Liver (tissue), 3 donors: ENCODE measurements around the gene PDP2.

Source experiments
- ATF3 ChIP-seq: IDR thresholded peaks from 2 replicates; pipeline ENCODE4 v1.6.1; 2016; ENCODE audit warnings: antibody characterized with exemption
- CTCF ChIP-seq: fragments of 150-350 bp; IDR thresholded peaks from 2 replicates; pipeline ENCODE4 v1.5.1; 2017; ENCODE audit warnings: improper control_type of control experiment, low read depth, low read length; ENCODE audit not compliant: missing input control
- EGR1 ChIP-seq, 2 donors: IDR thresholded peaks; 2 replicates each; pipeline ENCODE4 v1.6.1; 2016 to 2018; ENCODE audit warnings: antibody characterized with exemption in 2 of 2, low read depth in 2 of 2
- GABPA ChIP-seq, 2 donors: IDR thresholded peaks in 1 of 2; conservative IDR thresholded peaks in 1 of 2; 2 replicates each; pipeline ENCODE4 v1.6.1; 2016; ENCODE audit warnings: antibody characterized with exemption in 2 of 2, mild to moderate bottlenecking in 1 of 2, moderate library complexity in 1 of 2
- HNF4G ChIP-seq: IDR thresholded peaks from 2 replicates; pipeline ENCODE4 v1.6.1; 2016; ENCODE audit warnings: antibody characterized with exemption
- MAX ChIP-seq: IDR thresholded peaks from 2 replicates; pipeline ENCODE4 v1.6.1; 2016; ENCODE audit warnings: antibody characterized with exemption
- RAD21 ChIP-seq, 2 donors: IDR thresholded peaks; 2 replicates each; pipeline ENCODE4 v1.6.1; 2016; ENCODE audit warnings: antibody characterized with exemption in 2 of 2, mild to moderate bottlenecking in 2 of 2
- REST ChIP-seq: IDR thresholded peaks from 2 replicates; pipeline ENCODE4 v1.6.1; 2016; ENCODE audit warnings: antibody characterized with exemption, mild to moderate bottlenecking
- RXRA ChIP-seq, 2 donors: IDR thresholded peaks; 2 replicates each; pipeline ENCODE4 v1.6.1; 2017 to 2018; ENCODE audit warnings: antibody characterized with exemption in 2 of 2, mild to moderate bottlenecking in 1 of 2
- SP1 ChIP-seq: IDR thresholded peaks from 2 replicates; pipeline ENCODE4 v1.6.1; 2018; ENCODE audit warnings: antibody characterized with exemption, mild to moderate bottlenecking
- TAF1 ChIP-seq: conservative IDR thresholded peaks from 2 replicates; pipeline ENCODE4 v1.6.1; 2016; ENCODE audit warnings: antibody characterized with exemption, mild to moderate bottlenecking
- YY1 ChIP-seq: IDR thresholded peaks from 2 replicates; pipeline ENCODE4 v1.6.1; 2016; ENCODE audit warnings: antibody characterized with exemption, mild to moderate bottlenecking
- donor health status: healthy.
- donor health status: healthy.

- TF ChIP-seq SP1, result no peak
- TF ChIP-seq CTCF, result no peak
- no peak for TF ChIP-seq RAD21 (IDR thresholded peaks at IDR 0.05)
- no peak for TF ChIP-seq RXRA (IDR thresholded peaks at IDR 0.05)
- no peak for TF ChIP-seq EGR1 (IDR thresholded peaks at IDR 0.05; ENCODE audit: low read depth in 2 of 2)
- no peak for TF ChIP-seq GABPA (IDR thresholded peaks at IDR 0.05 in 1 of 2, conservative IDR thresholded peaks at IDR 0.05 in 1 of 2)
- no peak for TF ChIP-seq ATF3
- TF ChIP-seq TAF1, result no peak
- TF ChIP-seq YY1, result no peak
- no peak for TF ChIP-seq HNF4G
- no peak for TF ChIP-seq REST
- TF ChIP-seq MAX, result no peak
These were observed 39.9 kb downstream of the PDP2 start for GRCh38 chr16:66920299-66920590.
